AG04450 (cell line): Measurements from ENCODE around the gene DRD4. TPM values are rescaled to one million over a fixed set of nuclear protein-coding genes. Genes with fewer than 3 reads are reported as not detected.

Source experiments
- CTCF ChIA-PET: fragments of 300-600, 350-600 bp; formaldehyde crosslinking; extraction: SDS; loops from one replicate; lab custom pipeline; 2022; ENCODE audit warnings: antibody characterized with exemption, inconsistent platforms; lab: Charles Lee
- POLR2A ChIA-PET: fragments of 350-600 bp; formaldehyde crosslinking; extraction: SDS; loops from one replicate; lab custom pipeline; 2021; ENCODE audit warnings: antibody characterized with exemption, inconsistent platforms; lab: Yijun Ruan, JAX
- DNase-seq: peaks from one replicate; pipeline ENCODE4 v3.0.0-alpha.2; 2011; ENCODE audit warnings: low read depth, low spot score
- H3K27ac ChIP-seq: one replicate; pipeline ENCODE4 v1.5.1; 2012; ENCODE audit warnings: low read depth, low read length, control low read depth
- H3K27me3 ChIP-seq: one replicate; pipeline ENCODE4 v1.6.0; 2012; ENCODE audit warnings: low read length; ENCODE audit not compliant: control insufficient read depth, insufficient read depth
- H3K4me3 ChIP-seq: 2 replicates; pipeline ENCODE4 v1.5.1; 2011; ENCODE audit warnings: mild to moderate bottlenecking, low read depth, low read length, control low read depth
- H3K9me3 ChIP-seq: 2 replicates; pipeline ENCODE4 v1.5.1; 2012; ENCODE audit warnings: low read length; ENCODE audit not compliant: control insufficient read depth, insufficient read depth
- polyA minus RNA-seq: library from RNA; depleted of rRNA, polyadenylated mRNA; stranded (reverse); fragments of >200 nt; gene quantifications from 2 replicates; pipeline ENCODE4 v1.2.3, GENCODE V29; 2011; rRNA and poly(A)+ RNA removed
- polyA plus RNA-seq: library from polyadenylated mRNA; depleted of rRNA; stranded (reverse); fragments of >200 nt; gene quantifications from 2 replicates; pipeline ENCODE4 v1.2.3, GENCODE V29; 2011; rRNA removed
- TF ChIP-seq, protein P1 (sequence below): IDR thresholded peaks from 2 replicates; pipeline ENCODE4 v1.5.1; 2011; ENCODE audit warnings: low read depth, low read length, control low read depth, inconsistent platforms

DRD4 gene
- polyA plus RNA-seq (0.05 TPM in 1 of 2 replicates, not detected in the other), polyA minus RNA-seq (not detected in 2 replicates)

DNA sequence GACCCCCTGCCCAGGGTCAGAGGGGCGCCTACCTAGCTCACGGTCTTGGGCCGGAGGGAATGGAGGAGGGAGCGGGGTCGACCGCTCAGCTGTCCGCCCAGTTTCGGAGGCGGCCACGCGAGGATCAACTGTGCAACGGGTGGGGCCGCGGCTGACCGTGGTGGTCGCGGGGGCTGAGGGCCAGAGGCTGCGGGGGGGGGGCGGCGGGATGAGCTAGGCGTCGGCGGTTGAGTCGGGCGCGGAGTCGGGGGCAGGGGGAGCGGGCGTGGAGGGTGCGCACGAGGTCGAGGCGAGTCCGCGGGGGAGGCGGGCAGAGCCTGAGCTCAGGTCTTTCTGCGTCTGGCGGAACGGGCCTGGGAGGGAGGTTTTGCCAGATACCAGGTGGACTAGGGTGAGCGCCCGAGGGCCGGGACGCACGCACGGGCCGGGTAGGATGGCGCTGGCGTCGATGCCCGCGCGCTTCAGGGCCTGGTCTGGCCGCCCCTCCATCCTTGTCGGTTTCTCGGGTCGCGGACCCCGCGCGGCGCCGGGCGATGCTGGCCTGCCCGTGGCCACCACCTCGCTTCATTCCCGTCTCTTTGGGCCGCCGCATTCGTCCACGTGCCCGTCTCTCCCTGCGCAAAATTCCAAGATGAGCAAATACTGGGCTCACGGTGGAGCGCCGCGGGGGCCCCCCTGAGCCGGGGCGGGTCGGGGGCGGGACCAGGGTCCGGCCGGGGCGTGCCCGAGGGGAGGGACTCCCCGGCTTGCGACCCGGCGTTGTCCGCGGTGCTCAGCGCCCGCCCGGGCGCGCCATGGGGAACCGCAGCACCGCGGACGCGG lies at the start of gene DRD4:
TSS of gene DRD4 (plus strand) at position 759 of the 822 bp plus-strand sequence. CDS start at position 795, 36 bp downstream.
- Histone ChIP-seq H3K27ac (no peak within 1 kb of the TSS), H3K9me3 (no peaks in the 10 kb centered on the region; the same call in 1 of the 2 replicates), H3K27me3 (peaks cover 32% of the 10 kb centered on the region), H3K4me3 (peak within 1 kb of the TSS; percentile 27; the same call in 1 of the 2 replicates)
- POLR2A ChIA-PET: interaction anchor here (0.6 kb wide), 2 partner anchors 15 to 118 kb away, joined by 4 to 5 read pairs; no protein-coding TSS in a partner anchor
- CTCF ChIA-PET: no interaction called here
- DNase-seq: no peak
- TF ChIP-seq, protein P1, sequence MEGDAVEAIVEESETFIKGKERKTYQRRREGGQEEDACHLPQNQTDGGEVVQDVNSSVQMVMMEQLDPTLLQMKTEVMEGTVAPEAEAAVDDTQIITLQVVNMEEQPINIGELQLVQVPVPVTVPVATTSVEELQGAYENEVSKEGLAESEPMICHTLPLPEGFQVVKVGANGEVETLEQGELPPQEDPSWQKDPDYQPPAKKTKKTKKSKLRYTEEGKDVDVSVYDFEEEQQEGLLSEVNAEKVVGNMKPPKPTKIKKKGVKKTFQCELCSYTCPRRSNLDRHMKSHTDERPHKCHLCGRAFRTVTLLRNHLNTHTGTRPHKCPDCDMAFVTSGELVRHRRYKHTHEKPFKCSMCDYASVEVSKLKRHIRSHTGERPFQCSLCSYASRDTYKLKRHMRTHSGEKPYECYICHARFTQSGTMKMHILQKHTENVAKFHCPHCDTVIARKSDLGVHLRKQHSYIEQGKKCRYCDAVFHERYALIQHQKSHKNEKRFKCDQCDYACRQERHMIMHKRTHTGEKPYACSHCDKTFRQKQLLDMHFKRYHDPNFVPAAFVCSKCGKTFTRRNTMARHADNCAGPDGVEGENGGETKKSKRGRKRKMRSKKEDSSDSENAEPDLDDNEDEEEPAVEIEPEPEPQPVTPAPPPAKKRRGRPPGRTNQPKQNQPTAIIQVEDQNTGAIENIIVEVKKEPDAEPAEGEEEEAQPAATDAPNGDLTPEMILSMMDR: no peak

- no peaks in the 10 kb centered on the region; the same call in 1 of the 2 replicates for H3K9me3 ChIP-seq
- no peak overlapping the region for H3K27ac ChIP-seq
- H3K27me3 ChIP-seq: no peaks in the 10 kb centered on the region
- H3K4me3 ChIP-seq: no peak overlapping the region
- CTCF ChIA-PET: no interaction called here
- DNase-seq: no peak
- POLR2A ChIA-PET: interaction anchor here (0.9 to 1.1 kb wide), 2 partner anchors 10 to 27 kb away, joined by 3 to 4 read pairs; no protein-coding TSS in a partner anchor
- TF ChIP-seq, protein P1: no peak
Measured at GRCh38 chr11:587546-587945, 49.5 kb upstream of the DRD4 start.

- Histone ChIP-seq H3K9me3 (no peaks in the 10 kb centered on the region; the same call in 1 of the 2 replicates), H3K27me3 (no peaks in the 10 kb centered on the region), H3K27ac (peak overlapping the region; percentile 47), H3K4me3 (no peak overlapping the region)
- TF ChIP-seq, protein P1: no peak
- ChIA-PET POLR2A (interaction anchor here (0.9 to 1.1 kb wide), 2 partner anchors 11 to 26 kb away, joined by 3 to 4 read pairs; no protein-coding TSS in a partner anchor), CTCF (no interaction called here)
- no peak for DNase-seq
Measured at GRCh38 chr11:587978-588380, 49.1 kb upstream of the DRD4 start.

GRCh38 chr11:589798-590197 lies 47.3 kb upstream of the DRD4 start:
- H3K4me3 ChIP-seq: no peak overlapping the region
- H3K9me3 ChIP-seq: no peaks in the 10 kb centered on the region; the same call in 1 of the 2 replicates
- no peak overlapping the region for H3K27ac ChIP-seq
- TF ChIP-seq, protein P1: no peak
- ChIA-PET CTCF (no interaction called here), POLR2A (no interaction called here)
- DNase-seq: no peak
- no peaks in the 10 kb centered on the region for H3K27me3 ChIP-seq
